Suprapubic skin (tissue), 4 donors: ENCODE data around the gene DDC.

ENCODE experiments used
- EP300 ChIP-seq: sonication (generic); formaldehyde crosslinking; IDR thresholded peaks from one replicate; pipeline ENCODE4 v1.6.1; 2017; ENCODE audit warnings: antibody characterized with exemption
- POLR2A ChIP-seq, 2 donors: fragments of 450-650 bp; IDR thresholded peaks; one replicate each; pipeline ENCODE4 v1.6.1; 2017; ENCODE audit warnings: antibody characterized with exemption in 2 of 2, mild to moderate bottlenecking in 2 of 2, moderate library complexity in 2 of 2
- POLR2AphosphoS5 ChIP-seq, 3 donors: sonication (generic); formaldehyde crosslinking; IDR thresholded peaks; one replicate each; pipeline ENCODE4 v1.6.1; 2017; ENCODE audit warnings: antibody characterized with exemption in 3 of 3
- TF ChIP-seq, protein P1 (sequence below), 2 donors: fragments of 200-600 bp in 1 of 2; fragments of 450-650 bp in 1 of 2; sonication (generic) in 1 of 2; IDR thresholded peaks; one replicate each; pipeline ENCODE4 v1.5.1; 2016 to 2019; ENCODE audit warnings: antibody characterized with exemption in 2 of 2, mild to moderate bottlenecking in 1 of 2, moderate library complexity in 1 of 2

DNA sequence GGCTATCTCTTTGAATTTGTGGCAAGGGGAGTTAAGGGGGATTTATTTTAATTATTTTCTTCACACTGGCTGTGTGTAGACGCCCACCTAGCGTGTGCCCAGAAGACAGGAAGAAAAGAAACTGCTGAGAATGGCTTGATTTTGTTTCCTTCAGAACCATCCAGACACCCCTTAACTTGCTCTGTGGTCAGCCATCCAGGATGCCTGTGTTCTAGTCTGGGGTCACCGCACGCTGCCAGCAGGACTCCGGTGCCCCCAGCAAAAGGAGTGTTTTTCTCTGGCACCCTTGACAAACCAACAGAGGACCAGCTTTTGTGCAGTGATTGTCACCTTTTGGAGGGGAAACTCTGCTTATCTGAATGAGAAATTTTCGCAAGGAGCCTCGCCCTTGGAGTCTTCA is 5.3 kb downstream of the DDC start:
- TF ChIP-seq, protein P1, sequence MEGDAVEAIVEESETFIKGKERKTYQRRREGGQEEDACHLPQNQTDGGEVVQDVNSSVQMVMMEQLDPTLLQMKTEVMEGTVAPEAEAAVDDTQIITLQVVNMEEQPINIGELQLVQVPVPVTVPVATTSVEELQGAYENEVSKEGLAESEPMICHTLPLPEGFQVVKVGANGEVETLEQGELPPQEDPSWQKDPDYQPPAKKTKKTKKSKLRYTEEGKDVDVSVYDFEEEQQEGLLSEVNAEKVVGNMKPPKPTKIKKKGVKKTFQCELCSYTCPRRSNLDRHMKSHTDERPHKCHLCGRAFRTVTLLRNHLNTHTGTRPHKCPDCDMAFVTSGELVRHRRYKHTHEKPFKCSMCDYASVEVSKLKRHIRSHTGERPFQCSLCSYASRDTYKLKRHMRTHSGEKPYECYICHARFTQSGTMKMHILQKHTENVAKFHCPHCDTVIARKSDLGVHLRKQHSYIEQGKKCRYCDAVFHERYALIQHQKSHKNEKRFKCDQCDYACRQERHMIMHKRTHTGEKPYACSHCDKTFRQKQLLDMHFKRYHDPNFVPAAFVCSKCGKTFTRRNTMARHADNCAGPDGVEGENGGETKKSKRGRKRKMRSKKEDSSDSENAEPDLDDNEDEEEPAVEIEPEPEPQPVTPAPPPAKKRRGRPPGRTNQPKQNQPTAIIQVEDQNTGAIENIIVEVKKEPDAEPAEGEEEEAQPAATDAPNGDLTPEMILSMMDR (IDR thresholded peaks at IDR 0.05), result no peak
- TF ChIP-seq EP300 (no peak), POLR2AphosphoS5 (IDR thresholded peaks at IDR 0.05) (no peak), POLR2A (IDR thresholded peaks at IDR 0.05) (no peak)
